HepG2 (cell line): Measurements from ENCODE around the gene TRIM7. TPM values are rescaled to one million over a fixed set of nuclear protein-coding genes. Genes with fewer than 3 reads are reported as not detected.

Source experiments
- ARID2 ChIP-seq: sonication (generic); formaldehyde crosslinking; IDR thresholded peaks from 2 replicates; pipeline ENCODE4 v1.8.1; 2022; ENCODE audit warnings: mild to moderate bottlenecking, missing genetic modification reagents, borderline replicate concordance
- FOSL2 ChIP-seq: sonication (generic); formaldehyde crosslinking; IDR thresholded peaks from 2 replicates; pipeline ENCODE4 v1.4.0; 2020; ENCODE audit warnings: missing genetic modification reagents
- KAT7 ChIP-seq: IDR thresholded peaks from 2 replicates; pipeline ENCODE4 v1.6.1; 2018; ENCODE audit warnings: borderline replicate concordance, missing compliant biosample characterization
- MED13 ChIP-seq: sonication (generic); formaldehyde crosslinking; IDR thresholded peaks from 2 replicates; pipeline ENCODE4 v1.5.0; 2020; ENCODE audit warnings: missing genetic modification reagents
- PHF20 ChIP-seq: sonication (generic); formaldehyde crosslinking; IDR thresholded peaks from 2 replicates; pipeline ENCODE4 v1.5.0; 2020; ENCODE audit warnings: mild to moderate bottlenecking, missing genetic modification reagents
- U2AF2 ChIP-seq: fragments of 200-400 bp; formaldehyde crosslinking; IDR thresholded peaks from 2 replicates; pipeline ENCODE4 v1.6.1; 2017; ENCODE audit warnings: low read depth, mild to moderate bottlenecking, low read length
- ZFYVE20 ChIP-seq: sonication (generic); formaldehyde crosslinking; IDR thresholded peaks from 2 replicates; pipeline ENCODE4 v1.8.0; 2023; ENCODE audit warnings: low read depth, mild to moderate bottlenecking, moderate library complexity, missing genetic modification reagents, borderline replicate concordance
- ZNF607 ChIP-seq: sonication (generic); formaldehyde crosslinking; IDR thresholded peaks from 2 replicates; pipeline ENCODE4 v1.5.1; 2020; ENCODE audit warnings: missing genetic modification reagents, mild to moderate bottlenecking, borderline replicate concordance
- polyA plus RNA-seq, 8 experiments: library from polyadenylated mRNA; depleted of rRNA in 3 of 8; stranded (reverse) in 7 of 8; unstranded in 1 of 8; fragments of >200 nt; fragmentation: Illumina TruSeq in 4 of 8; extraction: Trizol in 4 of 8; gene quantifications; 2 replicates each; pipeline versions ENCODE4 v1.2.1 to v1.2.3, GENCODE V29; 2011 to 2016; ENCODE audit warnings: low read depth in 4 of 8, missing spikeins in 1 of 8, mixed read lengths in 1 of 8; ENCODE audit not compliant: insufficient read depth in 1 of 8
- total RNA-seq, 5 experiments: library from RNA; depleted of rRNA; stranded (reverse); fragments of >200 nt; fragmentation: Illumina TruSeq; extraction: Trizol; gene quantifications; 2 replicates each; pipeline ENCODE4 v1.2.3, GENCODE V29; 2016; ENCODE audit warnings: low read depth in 1 of 5
- TF ChIP-seq, protein P1 (sequence below): sonication (generic); formaldehyde crosslinking; IDR thresholded peaks from 2 replicates; pipeline ENCODE4 v1.4.0; 2020; ENCODE audit warnings: missing genetic modification reagents
- TF ChIP-seq, protein P2 (sequence below): sonication (generic); formaldehyde crosslinking; IDR thresholded peaks from 2 replicates; pipeline ENCODE4 v1.4.0; 2020; ENCODE audit warnings: missing genetic modification reagents, borderline replicate concordance
- TF ChIP-seq, protein P3 (sequence below): sonication (generic); formaldehyde crosslinking; IDR thresholded peaks from 2 replicates; pipeline ENCODE4 v1.5.1; 2020; ENCODE audit warnings: missing genetic modification reagents, mild to moderate bottlenecking, borderline replicate concordance
- TF ChIP-seq, protein P4 (sequence below): sonication (generic); formaldehyde crosslinking; IDR thresholded peaks from 2 replicates; pipeline ENCODE4 v1.5.0; 2020; ENCODE audit warnings: mild to moderate bottlenecking, missing genetic modification reagents, borderline replicate concordance
- TF ChIP-seq, protein P5 (sequence below): sonication (generic); formaldehyde crosslinking; IDR thresholded peaks from 2 replicates; pipeline ENCODE4 v1.4.0; 2020; ENCODE audit warnings: low read depth, mild to moderate bottlenecking, missing genetic modification reagents

TRIM7 gene
- total and polyA plus RNA-seq, 2 of the 13 experiments (the other 11 are each of a cell fraction or from before 2014, with no cell fraction given): 0.13 TPM; not detected in 1

DNA sequence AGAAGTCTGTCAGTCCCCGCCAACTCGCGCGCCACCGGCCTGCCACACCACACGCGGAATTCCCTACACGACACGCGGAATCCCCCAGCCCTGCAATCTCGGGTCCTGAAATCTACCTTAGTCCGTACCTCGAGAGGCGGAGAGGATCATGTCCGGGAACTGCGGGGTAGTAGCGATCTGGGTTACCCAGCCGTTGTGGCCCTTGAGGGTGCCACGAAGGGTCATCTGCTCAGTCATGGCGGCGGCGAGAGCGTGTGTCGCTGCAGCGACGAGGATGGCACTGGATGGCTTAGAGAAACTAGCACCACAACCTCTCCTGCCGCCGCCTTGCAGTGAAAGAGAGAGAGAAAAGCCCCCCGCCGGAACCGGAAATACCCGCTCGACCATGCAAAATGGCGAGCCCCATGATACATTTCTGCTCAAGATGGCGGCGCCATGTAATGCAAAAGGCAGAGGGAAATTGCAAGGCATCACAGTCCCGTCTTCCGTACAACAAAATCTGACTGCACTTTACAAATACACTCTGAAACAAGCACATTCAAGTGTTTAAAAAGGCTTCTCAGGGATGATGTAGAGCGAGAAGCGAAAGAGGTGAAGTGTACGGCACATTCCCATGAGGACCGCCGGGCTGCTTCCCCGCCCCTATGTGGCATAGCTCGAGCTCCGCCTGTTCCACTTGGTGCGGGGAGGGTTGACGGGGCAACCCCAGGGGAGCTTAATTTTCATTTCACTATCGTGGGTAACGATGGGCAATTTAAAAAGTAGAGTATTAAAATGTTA, 38.8 kb upstream of the TRIM7 start, which contains the start of gene RACK1 (continued):
- TF ChIP-seq, protein P1, sequence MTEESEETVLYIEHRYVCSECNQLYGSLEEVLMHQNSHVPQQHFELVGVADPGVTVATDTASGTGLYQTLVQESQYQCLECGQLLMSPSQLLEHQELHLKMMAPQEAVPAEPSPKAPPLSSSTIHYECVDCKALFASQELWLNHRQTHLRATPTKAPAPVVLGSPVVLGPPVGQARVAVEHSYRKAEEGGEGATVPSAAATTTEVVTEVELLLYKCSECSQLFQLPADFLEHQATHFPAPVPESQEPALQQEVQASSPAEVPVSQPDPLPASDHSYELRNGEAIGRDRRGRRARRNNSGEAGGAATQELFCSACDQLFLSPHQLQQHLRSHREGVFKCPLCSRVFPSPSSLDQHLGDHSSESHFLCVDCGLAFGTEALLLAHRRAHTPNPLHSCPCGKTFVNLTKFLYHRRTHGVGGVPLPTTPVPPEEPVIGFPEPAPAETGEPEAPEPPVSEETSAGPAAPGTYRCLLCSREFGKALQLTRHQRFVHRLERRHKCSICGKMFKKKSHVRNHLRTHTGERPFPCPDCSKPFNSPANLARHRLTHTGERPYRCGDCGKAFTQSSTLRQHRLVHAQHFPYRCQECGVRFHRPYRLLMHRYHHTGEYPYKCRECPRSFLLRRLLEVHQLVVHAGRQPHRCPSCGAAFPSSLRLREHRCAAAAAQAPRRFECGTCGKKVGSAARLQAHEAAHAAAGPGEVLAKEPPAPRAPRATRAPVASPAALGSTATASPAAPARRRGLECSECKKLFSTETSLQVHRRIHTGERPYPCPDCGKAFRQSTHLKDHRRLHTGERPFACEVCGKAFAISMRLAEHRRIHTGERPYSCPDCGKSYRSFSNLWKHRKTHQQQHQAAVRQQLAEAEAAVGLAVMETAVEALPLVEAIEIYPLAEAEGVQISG: peak; percentile 97
- peak; percentile 19 for TF ChIP-seq FOSL2
- TF ChIP-seq, protein P2, sequence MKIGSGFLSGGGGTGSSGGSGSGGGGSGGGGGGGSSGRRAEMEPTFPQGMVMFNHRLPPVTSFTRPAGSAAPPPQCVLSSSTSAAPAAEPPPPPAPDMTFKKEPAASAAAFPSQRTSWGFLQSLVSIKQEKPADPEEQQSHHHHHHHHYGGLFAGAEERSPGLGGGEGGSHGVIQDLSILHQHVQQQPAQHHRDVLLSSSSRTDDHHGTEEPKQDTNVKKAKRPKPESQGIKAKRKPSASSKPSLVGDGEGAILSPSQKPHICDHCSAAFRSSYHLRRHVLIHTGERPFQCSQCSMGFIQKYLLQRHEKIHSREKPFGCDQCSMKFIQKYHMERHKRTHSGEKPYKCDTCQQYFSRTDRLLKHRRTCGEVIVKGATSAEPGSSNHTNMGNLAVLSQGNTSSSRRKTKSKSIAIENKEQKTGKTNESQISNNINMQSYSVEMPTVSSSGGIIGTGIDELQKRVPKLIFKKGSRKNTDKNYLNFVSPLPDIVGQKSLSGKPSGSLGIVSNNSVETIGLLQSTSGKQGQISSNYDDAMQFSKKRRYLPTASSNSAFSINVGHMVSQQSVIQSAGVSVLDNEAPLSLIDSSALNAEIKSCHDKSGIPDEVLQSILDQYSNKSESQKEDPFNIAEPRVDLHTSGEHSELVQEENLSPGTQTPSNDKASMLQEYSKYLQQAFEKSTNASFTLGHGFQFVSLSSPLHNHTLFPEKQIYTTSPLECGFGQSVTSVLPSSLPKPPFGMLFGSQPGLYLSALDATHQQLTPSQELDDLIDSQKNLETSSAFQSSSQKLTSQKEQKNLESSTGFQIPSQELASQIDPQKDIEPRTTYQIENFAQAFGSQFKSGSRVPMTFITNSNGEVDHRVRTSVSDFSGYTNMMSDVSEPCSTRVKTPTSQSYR: 0 out of 2 replicates have a peak, but pooled peaks have one; percentile 18
- TF ChIP-seq ZNF607 (CRISPR knock-in tag): peak; percentile 88; the same call in 1 of the 2 replicates
- TF ChIP-seq U2AF2: 0 out of 2 replicates have a peak, but pooled peaks have one; percentile 47
- peak; percentile 92 for TF ChIP-seq ARID2 (CRISPR knock-in tag)
- TF ChIP-seq ZFYVE20 (CRISPR knock-in tag): 0 out of 2 replicates have a peak, but pooled peaks have one; percentile 43
- peak; percentile 70; the same call in 1 of the 2 replicates for TF ChIP-seq PHF20 (CRISPR knock-in tag)
- TF ChIP-seq, protein P3, sequence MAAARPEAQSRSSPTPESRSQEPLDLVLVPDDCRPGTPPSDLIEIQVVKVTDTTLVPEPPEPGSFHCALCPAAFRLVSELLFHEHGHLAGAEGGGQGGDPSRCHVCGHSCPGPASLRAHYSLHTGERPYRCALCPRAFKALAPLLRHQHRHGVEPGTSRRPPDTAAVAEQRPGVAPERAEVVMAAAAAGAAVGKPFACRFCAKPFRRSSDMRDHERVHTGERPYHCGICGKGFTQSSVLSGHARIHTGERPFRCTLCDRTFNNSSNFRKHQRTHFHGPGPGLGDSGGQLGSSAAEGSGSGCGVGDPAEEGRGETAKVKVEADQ (CRISPR knock-in tag): no peak
- 0 out of 2 replicates have a peak, but pooled peaks have one; percentile 56 for TF ChIP-seq KAT7 (CRISPR knock-in tag)
- TF ChIP-seq, protein P4, sequence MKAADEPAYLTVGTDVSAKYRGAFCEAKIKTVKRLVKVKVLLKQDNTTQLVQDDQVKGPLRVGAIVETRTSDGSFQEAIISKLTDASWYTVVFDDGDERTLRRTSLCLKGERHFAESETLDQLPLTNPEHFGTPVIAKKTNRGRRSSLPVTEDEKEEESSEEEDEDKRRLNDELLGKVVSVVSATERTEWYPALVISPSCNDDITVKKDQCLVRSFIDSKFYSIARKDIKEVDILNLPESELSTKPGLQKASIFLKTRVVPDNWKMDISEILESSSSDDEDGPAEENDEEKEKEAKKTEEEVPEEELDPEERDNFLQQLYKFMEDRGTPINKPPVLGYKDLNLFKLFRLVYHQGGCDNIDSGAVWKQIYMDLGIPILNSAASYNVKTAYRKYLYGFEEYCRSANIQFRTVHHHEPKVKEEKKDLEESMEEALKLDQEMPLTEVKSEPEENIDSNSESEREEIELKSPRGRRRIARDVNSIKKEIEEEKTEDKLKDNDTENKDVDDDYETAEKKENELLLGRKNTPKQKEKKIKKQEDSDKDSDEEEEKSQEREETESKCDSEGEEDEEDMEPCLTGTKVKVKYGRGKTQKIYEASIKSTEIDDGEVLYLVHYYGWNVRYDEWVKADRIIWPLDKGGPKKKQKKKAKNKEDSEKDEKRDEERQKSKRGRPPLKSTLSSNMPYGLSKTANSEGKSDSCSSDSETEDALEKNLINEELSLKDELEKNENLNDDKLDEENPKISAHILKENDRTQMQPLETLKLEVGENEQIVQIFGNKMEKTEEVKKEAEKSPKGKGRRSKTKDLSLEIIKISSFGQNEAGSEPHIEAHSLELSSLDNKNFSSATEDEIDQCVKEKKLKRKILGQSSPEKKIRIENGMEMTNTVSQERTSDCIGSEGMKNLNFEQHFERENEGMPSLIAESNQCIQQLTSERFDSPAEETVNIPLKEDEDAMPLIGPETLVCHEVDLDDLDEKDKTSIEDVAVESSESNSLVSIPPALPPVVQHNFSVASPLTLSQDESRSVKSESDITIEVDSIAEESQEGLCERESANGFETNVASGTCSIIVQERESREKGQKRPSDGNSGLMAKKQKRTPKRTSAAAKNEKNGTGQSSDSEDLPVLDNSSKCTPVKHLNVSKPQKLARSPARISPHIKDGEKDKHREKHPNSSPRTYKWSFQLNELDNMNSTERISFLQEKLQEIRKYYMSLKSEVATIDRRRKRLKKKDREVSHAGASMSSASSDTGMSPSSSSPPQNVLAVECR: peak; percentile 87
- 0 out of 2 replicates have a peak, but pooled peaks have one; percentile 29 for TF ChIP-seq MED13 (CRISPR knock-in tag)
- TF ChIP-seq, protein P5, sequence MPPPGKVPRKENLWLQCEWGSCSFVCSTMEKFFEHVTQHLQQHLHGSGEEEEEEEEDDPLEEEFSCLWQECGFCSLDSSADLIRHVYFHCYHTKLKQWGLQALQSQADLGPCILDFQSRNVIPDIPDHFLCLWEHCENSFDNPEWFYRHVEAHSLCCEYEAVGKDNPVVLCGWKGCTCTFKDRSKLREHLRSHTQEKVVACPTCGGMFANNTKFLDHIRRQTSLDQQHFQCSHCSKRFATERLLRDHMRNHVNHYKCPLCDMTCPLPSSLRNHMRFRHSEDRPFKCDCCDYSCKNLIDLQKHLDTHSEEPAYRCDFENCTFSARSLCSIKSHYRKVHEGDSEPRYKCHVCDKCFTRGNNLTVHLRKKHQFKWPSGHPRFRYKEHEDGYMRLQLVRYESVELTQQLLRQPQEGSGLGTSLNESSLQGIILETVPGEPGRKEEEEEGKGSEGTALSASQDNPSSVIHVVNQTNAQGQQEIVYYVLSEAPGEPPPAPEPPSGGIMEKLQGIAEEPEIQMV (CRISPR knock-in tag): no peak
